GM21723 (cell line): ENCODE data around the gene ZNF385D.

Source experiments
- ATAC-seq: cut with Tn5 transposase; IDR thresholded peaks from one replicate; pipeline ENCODE4 v1.9.1; 2021; ENCODE audit warnings: mild to moderate bottlenecking, moderate library complexity; ENCODE audit not compliant: unreplicated experiment

ZNF385D gene

GRCh38 chr3:21750831-21751391 lies at the start of gene ZNF385D:
Gene ZNF385D (minus strand): TSS chr3:21751210. CDS start chr3:21750916, 294 bp downstream.
- ATAC-seq = no peak

GRCh38 chr3:21798356-21799088 lies 47.5 kb upstream of the ZNF385D start:
- no peak for ATAC-seq

GRCh38 chr3:21795921-21796320 lies 44.9 kb upstream of the ZNF385D start:
- no peak for ATAC-seq

GRCh38 chr3:21795152-21795837 lies 44.3 kb upstream of the ZNF385D start:
- ATAC-seq = no peak

DNA sequence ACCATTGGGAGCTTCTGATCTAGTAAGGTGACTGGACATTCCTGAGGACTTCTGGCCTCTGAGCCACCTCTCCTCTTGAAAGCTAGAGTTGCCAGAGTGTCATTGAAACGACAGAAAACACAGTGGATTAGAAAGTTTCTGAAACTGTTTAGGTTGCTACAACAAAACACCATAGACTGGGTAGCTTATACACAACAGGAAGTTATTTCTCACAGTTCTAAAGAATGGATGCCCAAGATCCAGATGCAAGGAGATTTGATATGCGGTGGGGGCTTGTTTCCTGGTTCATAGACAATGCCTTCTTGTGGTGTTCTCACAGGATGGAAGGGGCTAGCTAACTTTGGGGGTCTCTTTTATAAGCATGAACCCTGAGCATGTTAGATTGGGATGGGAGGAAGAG lies 43.3 kb upstream of the ZNF385D start:
- no peak for ATAC-seq

GRCh38 chr3:21792176-21792575 lies 41.2 kb upstream of the ZNF385D start:
- ATAC-seq = no peak

GRCh38 chr3:21791356-21791755 lies 40.3 kb upstream of the ZNF385D start:
- no peak for ATAC-seq

DNA sequence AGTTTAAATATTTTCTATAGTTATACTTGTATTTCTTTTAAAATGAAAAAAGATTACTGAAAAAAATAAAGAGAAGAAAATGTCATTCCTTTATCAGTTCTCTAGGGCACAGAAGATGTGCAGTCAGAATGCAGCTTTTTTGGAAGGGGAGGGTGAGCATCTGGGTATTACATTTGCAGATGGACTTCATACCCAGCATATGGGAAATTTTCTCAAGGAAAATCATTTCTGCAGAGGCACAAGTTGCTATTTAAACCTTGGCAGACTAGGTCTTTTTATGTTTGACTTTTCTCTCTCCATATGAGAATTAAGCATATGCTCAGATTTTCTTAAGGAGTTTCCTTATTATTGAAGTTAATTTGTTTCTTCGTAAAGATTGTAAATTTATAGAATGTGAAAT lies 39.5 kb upstream of the ZNF385D start:
- no peak for ATAC-seq

DNA sequence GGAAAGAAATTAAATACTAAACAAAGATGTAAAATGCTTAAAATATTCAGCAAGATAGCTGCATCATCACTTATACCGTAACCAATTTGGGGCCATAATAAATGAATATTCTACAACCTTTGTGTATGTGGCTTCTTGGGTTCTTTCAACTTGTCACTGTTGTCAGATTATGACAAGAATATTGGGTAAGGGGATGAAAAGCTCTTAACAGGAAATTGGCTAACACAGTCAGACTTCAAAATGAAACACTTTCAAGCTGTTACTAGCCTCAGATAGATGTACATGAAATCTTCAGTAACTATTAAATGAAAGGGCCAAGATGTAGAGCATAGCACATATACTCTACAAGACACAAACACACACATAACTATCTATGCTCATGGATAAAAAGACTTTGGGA lies 38.7 kb upstream of the ZNF385D start:
- ATAC-seq = no peak

- ATAC-seq = no peak
Measured at GRCh38 chr3:21786438-21786797, 35.4 kb upstream of the ZNF385D start.

GRCh38 chr3:21785765-21786437 lies 34.9 kb upstream of the ZNF385D start:
- no peak for ATAC-seq

DNA sequence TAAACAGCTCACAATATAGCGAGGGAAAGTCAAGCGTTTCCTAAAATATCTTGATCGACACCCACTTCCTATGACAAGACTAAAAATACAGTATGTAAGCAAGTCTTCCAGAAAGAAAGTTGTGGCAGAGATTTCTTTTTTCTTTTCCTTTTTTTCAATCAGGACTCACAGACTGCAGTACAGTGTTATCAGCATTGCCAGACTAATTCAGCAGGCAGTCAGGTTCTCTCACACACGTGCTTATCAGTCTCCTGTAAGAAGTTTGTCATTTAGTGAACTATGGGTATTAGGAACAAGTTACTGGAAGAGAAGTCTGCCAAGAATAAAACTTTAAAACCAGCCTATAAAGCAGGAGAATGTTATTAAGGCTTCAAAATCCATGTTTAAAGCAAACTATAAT lies 32.8 kb upstream of the ZNF385D start:
- ATAC-seq = no peak

- no peak for ATAC-seq
Measured at GRCh38 chr3:21781355-21781754, 30.3 kb upstream of the ZNF385D start.

DNA sequence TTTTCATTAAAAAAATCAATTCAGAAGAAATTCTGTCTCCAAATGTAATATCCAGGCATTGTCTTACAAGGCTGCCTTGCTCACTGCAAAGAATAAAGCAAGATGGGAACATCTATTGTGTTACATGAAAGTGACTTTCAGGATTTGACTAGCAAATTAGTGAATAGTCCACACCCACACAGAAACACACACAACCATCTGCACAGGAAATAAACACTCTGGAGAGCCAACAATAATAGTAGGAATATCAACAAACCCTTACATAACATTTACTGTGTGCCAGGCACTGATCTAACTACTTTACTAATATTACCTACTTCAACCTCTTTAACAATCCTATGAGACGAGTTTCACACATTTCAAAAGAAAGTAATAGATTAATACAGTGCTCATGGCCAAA lies 28.9 kb upstream of the ZNF385D start:
- no peak for ATAC-seq

DNA sequence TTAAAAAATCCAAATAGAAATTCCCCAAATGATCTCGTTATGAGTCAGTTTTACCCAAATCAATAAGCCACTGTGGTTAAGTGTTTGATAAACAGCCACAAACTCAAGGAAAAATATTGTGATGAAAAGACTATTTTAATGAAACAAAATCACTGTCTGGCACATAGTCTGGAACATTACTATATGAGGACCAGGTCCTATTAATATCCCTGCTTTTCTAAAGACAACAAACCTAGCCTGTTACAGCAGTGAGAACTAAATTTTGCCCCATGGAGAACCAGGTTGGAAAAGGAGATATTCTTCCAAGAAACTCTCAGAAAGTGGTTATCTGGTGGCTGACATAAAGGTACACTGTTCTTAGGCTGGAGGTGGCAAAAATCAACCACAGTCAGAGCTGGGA lies 27.7 kb upstream of the ZNF385D start:
- ATAC-seq = no peak

DNA sequence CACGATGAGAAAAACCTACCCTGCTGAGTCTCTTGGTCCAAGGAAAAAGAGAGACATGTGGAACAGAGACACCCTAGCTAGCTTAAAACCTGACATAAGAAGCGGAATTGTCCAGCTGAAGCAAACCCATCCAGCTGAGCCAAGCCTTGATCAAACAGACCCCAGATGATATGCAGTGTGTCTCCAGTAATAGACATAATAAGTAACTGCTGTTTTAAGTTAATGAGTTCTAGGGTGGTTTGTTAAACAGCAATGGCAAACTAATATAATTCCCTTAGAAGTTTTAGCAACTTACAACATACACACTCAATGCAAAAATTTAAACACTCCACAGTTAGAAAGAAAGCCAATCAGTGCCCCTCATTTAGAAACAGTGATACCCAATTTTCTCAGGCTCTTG lies 26.8 kb upstream of the ZNF385D start:
- ATAC-seq = no peak

DNA sequence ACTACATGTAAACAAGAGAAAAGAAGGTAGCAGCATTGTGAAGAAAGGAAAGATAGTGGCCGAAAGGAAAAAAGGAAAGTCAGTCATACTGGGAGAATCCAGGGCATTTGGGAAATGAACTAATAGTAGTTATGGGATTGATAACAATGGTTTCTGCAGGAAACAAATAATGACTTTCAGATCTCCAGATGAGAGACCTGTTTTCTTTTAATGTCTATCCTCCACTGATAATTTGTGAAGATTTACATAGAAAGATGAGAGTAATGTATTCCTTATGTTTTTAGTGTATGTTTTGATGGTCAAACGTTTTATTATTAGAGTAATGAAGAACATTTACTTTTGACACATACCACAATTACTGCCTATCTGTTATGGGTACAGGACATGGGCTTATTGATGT lies 15.0 kb upstream of the ZNF385D start:
- no peak for ATAC-seq

DNA sequence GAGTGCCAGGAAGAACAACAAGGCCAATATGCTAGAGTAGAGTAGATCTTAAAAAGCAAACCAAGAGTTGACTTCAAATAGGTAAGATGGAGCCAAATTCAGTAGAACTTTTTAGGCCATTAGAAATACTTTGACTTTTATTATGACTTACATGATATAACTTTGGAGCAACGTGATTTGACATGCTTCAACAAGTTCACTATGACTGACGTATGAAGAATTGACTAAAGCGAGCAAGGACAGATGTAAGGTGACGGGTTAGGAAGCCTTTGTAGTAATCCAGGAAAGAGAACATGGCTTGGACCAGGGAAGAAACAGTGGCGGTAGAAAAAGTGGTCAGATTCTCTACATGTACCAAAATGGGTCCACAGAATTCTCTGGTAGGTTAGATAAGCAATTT lies 4.9 kb upstream of the ZNF385D start:
- no peak for ATAC-seq

GRCh38 chr3:21754839-21755238 lies 3.8 kb upstream of the ZNF385D start:
- no peak for ATAC-seq

GRCh38 chr3:21752749-21753347 lies 1.8 kb upstream of the ZNF385D start:
- ATAC-seq = peak; percentile 59

- ATAC-seq = no peak
Measured at GRCh38 chr3:21751886-21752285, 876 bp upstream of the ZNF385D start.
